ENCODE data around the gene RBM45.

RBM45 gene

GRCh38 chr2:178117725-178118124, 5.5 kb downstream of the RBM45 start:
- peaks cover 14% of the 10 kb centered on the region for H3K79me2 ChIP-seq (ENCODE audit: control insufficient read depth, low read length)
- no peaks in the 10 kb centered on the region for H3K9me2 ChIP-seq (replicated peaks; ENCODE audit: control insufficient read depth, low read length)
- no peaks in the 10 kb centered on the region for H3K9me3 ChIP-seq (ENCODE audit: control insufficient read depth, insufficient read depth, low read length)
- no peak overlapping the region for H3K4me2 ChIP-seq (ENCODE audit: low read length)
- peaks cover 53% of the 10 kb centered on the region for H3K36me3 ChIP-seq (ENCODE audit: control insufficient read depth, low read length)
- no peak overlapping the region for H3K27ac ChIP-seq (ENCODE audit: low read depth, low read length)
- no peaks in the 10 kb centered on the region for H4K20me1 ChIP-seq (ENCODE audit: control insufficient read depth, insufficient read depth, low read depth, low read length)
- no peaks in the 10 kb centered on the region for H3K27me3 ChIP-seq (ENCODE audit: control insufficient read depth, low read length)
- H3K4me3 ChIP-seq (ENCODE audit: low read length), result no peak overlapping the region
- no peaks in the 10 kb centered on the region for H3F3A ChIP-seq (ENCODE audit: control insufficient read depth, insufficient read depth)
- no peak for TF ChIP-seq CTCF (IDR thresholded peaks at IDR 0.05; ENCODE audit: low read depth, low read length, poor library complexity, severe bottlenecking)
- no peak for TF ChIP-seq EZH2phosphoT487 (IDR thresholded peaks at IDR 0.05; ENCODE audit: borderline replicate concordance, low read length)
- peaks cover 12% of the 10 kb centered on the region for H3K4me1 ChIP-seq (ENCODE audit: control insufficient read depth, low read length)

- Histone ChIP-seq H3K27me3 (ENCODE audit: control insufficient read depth, low read length) (no peaks in the 10 kb centered on the region), H3K9me2 (replicated peaks; ENCODE audit: control insufficient read depth, low read length) (no peaks in the 10 kb centered on the region), H3K36me3 (ENCODE audit: control insufficient read depth, low read length) (peaks cover 63% of the 10 kb centered on the region), H3K4me2 (ENCODE audit: low read length) (no peak overlapping the region), H4K20me1 (ENCODE audit: control insufficient read depth, insufficient read depth, low read depth, low read length) (no peaks in the 10 kb centered on the region), H3K27ac (ENCODE audit: low read depth, low read length) (no peak overlapping the region), H3K79me2 (ENCODE audit: control insufficient read depth, low read length) (no peaks in the 10 kb centered on the region), H3F3A (ENCODE audit: control insufficient read depth, insufficient read depth) (no peaks in the 10 kb centered on the region), H3K4me3 (ENCODE audit: low read length) (no peak overlapping the region), H3K4me1 (ENCODE audit: control insufficient read depth, low read length) (no peaks in the 10 kb centered on the region; the same call in 1 of the 2 replicates), H3K9me3 (ENCODE audit: control insufficient read depth, insufficient read depth, low read length) (no peaks in the 10 kb centered on the region)
- no peak for TF ChIP-seq CTCF (IDR thresholded peaks at IDR 0.05; ENCODE audit: low read depth, low read length, poor library complexity, severe bottlenecking)
- TF ChIP-seq EZH2phosphoT487 (IDR thresholded peaks at IDR 0.05; ENCODE audit: borderline replicate concordance, low read length), result no peak
Observed at GRCh38 chr2:178119179-178119922, 7.1 kb downstream of the RBM45 start.

- peaks cover 63% of the 10 kb centered on the region for H3K36me3 ChIP-seq (ENCODE audit: control insufficient read depth, low read length)
- no peak overlapping the region for H3K4me3 ChIP-seq (ENCODE audit: low read length)
- H3K4me1 ChIP-seq (ENCODE audit: control insufficient read depth, low read length), result no peaks in the 10 kb centered on the region
- H3K79me2 ChIP-seq (ENCODE audit: control insufficient read depth, low read length), result no peaks in the 10 kb centered on the region
- H3K27ac ChIP-seq (ENCODE audit: low read depth, low read length), result no peak overlapping the region
- no peaks in the 10 kb centered on the region for H3K9me2 ChIP-seq (replicated peaks; ENCODE audit: control insufficient read depth, low read length)
- H3K4me2 ChIP-seq (ENCODE audit: low read length), result no peak overlapping the region
- no peaks in the 10 kb centered on the region for H4K20me1 ChIP-seq (ENCODE audit: control insufficient read depth, insufficient read depth, low read depth, low read length)
- H3F3A ChIP-seq (ENCODE audit: control insufficient read depth, insufficient read depth), result no peaks in the 10 kb centered on the region
- H3K9me3 ChIP-seq (ENCODE audit: control insufficient read depth, insufficient read depth, low read length), result no peaks in the 10 kb centered on the region
- no peaks in the 10 kb centered on the region for H3K27me3 ChIP-seq (ENCODE audit: control insufficient read depth, low read length)
- TF ChIP-seq EZH2phosphoT487 (IDR thresholded peaks at IDR 0.05; ENCODE audit: borderline replicate concordance, low read length) (no peak), CTCF (IDR thresholded peaks at IDR 0.05; ENCODE audit: low read depth, low read length, poor library complexity, severe bottlenecking) (no peak)
Observed at GRCh38 chr2:178123163-178123562, 10.9 kb downstream of the RBM45 start.

All from DOHH2 (cell line).